GM18498 (cell line): ENCODE data around the gene CNST.
"Not testable (repeated sequence)": the region's sequence is repeated elsewhere in the genome, so short reads cannot be mapped to it uniquely, and the experiment has no call there.

Source experiments
- ATAC-seq: cut with Tn5 transposase; IDR thresholded peaks from one replicate; pipeline ENCODE4 v1.9.1; 2021; ENCODE audit warnings: mild to moderate bottlenecking, moderate library complexity; ENCODE audit not compliant: unreplicated experiment

CNST gene

GRCh38 chr1:246583448-246584185, 17.4 kb downstream of the CNST start:
- ATAC-seq, result no peak

DNA sequence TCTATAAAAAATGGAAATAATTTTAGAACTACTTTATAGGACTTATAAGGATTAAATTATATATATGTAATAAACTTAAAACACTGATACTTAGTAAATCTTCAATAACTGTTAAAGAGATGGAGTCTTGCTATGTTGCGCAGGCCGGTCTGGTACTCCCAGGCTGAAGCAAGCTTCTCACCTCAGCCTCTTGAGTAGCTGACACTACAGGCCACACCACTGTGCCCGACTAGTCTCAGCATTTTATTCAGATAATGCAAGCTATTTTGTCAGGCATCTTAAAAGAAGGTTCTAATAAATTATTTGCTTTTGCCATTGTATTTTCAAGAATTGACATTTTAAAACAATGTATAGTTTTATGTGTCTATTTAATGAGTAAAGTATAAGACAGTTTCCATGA, 20.8 kb downstream of the CNST start:
- no peak for ATAC-seq

DNA sequence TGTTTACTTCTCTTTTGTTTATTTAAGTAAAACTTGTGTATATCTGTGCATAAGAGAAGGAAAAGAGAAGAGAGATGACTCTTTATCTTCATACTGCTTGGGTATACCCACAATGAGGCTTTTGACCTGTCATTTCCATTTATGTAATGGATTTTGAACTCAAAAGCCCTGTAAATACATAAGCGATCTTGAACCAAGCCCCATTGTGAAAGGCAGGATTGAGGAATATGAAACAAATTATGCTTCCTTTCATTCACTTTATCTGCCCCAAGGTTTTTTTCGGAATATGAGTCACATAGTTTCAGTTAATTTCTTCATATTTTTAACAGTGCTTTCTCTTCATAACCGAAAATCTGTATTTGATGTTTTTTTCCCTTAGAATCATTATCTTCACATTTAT, 21.4 kb downstream of the CNST start:
- no peak for ATAC-seq

GRCh38 chr1:246588159-246588721, 22.0 kb downstream of the CNST start:
- no peak for ATAC-seq

DNA sequence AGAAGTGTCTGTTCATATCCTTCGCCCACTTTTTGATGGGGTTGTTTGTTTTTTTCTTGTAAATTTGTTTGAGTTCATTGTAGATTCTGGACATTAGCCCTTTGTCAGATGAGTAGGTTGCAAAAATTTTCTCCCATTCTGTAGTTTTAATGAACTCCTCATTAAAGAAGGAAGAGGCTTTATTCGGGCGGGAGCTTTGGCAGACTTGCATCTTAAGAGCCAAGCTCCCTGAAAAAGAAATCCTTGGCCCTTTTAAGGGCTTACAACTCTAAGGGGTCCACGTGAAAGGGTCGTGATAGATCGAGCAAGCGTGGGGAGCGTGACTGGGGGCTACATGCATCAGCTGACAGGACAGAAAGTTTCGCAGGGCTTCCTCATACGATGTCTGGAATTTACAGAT, 23.7 kb downstream of the CNST start:
- ATAC-seq, result not testable (repeated sequence)

- peak; percentile 41 for ATAC-seq
These were observed 24.8 kb downstream of the CNST start for GRCh38 chr1:246591047-246591446.

- ATAC-seq, result peak; percentile 98
These were observed 25.2 kb downstream of the CNST start for GRCh38 chr1:246591504-246591903.

- ATAC-seq, result peak; percentile 7
These were observed 25.7 kb downstream of the CNST start for GRCh38 chr1:246591958-246592357.

DNA sequence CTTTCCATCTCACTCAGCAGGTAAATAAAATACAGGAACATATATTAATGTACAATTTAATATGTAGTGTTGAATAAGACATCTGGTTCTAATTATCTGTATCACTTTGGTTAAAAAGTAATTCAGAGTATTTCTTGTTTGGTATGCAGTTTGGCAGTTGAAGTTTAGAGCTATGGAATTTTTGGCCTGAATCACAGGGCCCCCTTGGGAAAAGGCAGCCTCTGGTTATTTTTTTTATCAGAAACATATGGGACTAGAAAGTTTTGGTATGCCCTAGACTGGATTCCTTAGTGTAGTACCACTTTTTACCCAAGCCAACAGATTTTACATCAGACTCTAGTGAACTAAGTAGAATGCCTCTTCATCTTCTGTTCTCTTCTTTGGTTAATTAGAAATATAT, 26.4 kb downstream of the CNST start:
- no peak for ATAC-seq

DNA sequence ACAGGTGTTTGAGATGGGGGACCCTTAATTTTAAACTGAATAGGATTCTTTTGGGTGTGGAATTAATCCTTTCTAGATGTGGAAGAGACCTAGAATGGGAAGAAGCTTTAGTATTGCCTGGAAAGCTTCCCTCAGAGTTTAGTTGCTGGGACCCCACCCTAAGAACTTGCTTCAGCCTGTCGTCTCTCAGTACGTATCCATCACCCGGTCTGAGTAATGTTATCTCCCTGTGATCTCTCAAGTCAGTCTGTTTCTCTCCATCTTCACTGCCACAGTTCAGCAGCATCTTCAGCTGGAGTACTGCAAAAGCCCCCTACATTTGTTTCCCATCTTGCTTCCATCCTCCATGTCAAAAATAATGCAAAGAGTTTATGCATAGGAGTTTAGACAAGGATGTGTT, 28.9 kb downstream of the CNST start:
- no peak for ATAC-seq

DNA sequence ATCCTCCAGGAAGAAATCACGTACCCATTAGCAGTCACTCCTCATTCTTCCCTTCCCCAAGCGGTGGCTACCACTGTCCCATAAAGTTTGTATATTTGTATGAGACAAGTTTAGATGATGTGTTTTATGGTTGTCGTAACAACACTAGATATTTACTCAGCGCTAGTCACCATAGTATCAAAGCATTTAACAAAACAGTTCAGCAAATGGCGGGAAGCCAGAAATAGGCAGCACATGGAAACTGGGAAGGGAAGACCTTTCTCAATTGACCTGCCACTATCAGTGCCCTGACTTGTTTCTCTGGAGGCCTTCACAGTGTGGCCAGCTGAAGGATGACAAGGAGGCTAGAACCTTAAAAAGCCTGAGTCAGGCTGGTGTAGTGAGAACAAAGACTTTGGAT, 31.1 kb downstream of the CNST start:
- no peak for ATAC-seq

- ATAC-seq, result no peak
These were observed 31.7 kb downstream of the CNST start for GRCh38 chr1:246597971-246598370.

DNA sequence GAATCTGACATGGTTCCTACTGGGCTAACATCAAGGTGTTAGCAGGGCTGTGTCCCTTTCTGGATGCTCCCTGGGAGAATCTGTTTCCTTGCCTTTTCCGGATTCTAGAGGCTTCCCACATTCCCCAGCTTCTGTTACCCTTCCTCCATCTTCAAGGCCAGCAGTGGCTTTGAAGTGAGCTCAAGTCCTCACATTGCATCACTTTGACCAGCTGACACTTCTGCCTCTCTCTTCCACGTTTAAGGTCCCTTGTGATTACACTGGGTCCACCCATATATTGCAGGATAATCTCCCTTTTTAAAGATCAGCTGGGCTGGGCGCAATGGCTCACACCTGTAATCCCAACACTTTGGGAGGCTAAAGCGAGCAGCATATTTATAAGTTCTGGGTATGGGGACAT, 33.1 kb downstream of the CNST start:
- no peak for ATAC-seq

DNA sequence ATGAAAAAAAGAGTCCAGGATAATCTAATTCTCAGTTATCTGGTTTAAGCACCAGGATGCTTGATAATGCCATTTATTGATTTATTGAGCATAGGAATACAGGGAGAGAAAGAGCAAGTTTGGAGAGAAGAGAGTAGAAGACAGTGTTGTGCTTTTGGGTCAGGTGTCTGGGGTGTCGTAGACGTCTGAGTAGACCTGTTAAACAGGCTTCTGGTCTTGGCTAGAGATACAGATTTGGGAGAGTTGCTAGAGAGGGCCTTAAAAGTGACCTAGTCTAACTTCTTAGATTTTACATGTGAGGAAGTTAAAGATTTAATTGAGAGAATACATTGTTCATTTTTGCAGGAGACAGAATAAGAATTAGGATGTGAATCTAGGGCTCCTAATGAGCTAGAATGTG, 34.3 kb downstream of the CNST start:
- ATAC-seq, result no peak

DNA sequence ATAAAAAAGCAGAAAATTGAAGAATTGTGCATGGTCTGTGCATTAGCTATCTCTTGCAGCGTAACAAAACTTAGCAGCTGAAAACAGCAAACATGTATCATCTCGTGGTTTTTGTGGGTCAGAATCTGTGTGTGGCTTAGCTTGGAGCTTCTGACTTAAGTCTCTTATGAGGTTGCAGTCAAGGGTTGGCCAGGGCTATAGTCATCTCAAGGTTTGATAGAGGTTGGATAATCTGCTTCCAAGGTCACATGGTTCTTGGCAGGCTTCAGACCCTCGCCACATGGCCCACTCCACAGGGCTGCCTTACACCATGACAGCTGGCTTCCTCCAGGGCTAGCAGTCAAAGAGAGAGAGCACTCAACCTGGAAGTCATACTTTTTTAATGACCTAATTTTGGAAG, 35.9 kb downstream of the CNST start:
- no peak for ATAC-seq

- not testable (repeated sequence) for ATAC-seq
These were observed 39.0 kb downstream of the CNST start for GRCh38 chr1:246605231-246605630.

DNA sequence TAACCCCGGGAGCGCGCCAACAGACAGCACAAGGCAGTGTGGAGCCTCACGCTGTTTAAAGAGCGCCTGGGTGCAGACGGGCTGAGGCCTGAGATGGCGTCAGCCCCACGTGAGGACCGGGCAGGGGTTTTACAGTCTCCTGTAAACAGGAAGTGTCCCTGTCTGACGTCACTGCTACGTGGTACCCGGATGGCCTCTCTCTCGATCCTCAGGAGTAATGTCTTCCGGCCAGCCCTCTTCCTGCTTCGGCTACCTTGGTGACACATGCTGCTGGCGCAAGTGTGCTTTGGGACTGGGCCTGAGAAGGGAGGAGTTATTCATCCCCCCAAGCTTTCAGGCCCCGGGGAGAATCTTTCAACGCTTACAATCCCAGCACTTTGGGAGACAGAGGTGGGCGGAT, 41.2 kb downstream of the CNST start:
- ATAC-seq, result no peak

DNA sequence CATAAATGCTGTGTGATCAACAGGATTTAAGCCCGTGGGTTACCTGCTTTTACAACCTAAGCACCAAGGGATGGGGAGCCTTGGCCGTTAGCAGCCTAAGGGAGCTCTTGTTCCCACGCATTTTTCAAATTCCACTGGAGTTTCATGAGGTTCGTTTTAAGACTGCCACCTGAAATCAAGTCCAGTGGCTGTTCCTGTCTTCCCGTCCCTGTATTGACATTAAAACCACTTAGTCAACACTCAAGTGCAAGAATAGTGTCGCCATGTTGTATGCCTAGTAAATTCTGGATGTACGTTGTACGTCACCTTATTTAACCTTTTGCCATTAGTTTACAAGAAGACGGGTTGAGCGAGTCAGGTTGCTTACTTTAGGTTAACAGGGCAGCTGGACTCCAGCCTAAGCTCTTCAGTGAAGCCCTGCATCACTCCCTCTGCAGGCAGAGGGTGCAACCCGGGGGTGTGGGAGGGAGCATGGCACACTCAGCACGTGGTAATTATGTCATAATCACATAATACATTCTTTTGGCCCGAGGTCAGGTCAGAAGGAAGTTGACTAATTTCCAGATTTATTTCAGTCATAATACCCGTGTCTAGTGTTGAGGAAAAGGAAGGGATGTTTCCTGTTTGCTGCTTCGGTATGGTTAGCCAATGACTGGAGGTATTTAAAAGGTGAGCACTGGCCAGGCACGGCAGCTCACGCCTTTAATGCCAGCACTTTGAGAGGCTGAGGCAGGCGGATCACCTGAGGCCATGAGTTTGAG, 42.5 kb downstream of the CNST start:
- ATAC-seq, result peak; percentile 38

DNA sequence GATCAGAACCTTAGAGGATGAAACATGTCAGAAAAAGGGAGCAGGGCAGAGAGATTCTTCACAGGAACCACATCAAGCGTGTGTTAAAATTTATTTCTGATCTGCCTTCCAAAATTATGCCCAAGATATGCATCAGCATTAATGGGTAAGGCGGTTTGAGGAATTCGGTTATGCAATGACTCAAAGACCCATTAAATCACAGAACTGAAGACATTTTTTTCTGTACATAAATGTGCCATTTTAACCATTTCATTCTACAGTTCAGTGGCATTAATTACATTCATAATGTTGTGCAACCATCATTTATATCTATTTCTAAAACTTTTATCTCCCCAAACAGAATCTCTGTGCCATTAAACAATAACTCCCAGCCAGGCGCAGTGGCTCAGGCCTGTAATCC, 43.4 kb downstream of the CNST start:
- ATAC-seq, result no peak

DNA sequence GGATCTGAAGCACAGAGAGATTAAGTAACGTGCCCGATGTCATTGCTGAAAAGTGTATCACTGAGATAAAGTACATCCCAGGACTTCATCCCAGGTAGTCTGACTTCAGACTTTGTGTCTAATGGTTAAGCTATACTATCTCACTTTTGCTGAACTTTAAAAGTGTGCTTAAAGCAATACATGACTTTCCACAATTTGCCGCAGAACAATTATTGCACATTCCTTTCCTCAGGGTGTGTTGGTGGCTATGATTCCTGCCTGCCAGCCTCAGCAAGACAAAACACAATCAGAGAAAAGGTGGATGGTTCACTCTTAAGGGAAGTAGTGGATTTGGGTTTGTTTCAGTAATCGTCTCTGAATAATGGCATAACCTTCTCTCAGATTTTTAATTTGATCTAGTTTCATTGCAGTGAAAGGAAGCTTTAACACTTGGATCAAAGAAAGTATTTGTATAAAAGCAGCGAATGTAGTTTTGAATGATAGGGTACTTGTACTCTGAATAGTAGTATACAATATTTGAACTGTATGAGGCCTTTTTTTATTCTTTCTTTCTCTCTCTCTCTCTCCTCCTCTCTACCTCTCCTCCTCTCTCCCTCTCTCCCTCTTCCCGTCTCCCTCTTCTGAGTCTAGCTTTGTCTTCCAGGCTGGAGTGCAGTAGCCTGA, 47.0 kb downstream of the CNST start:
- no peak for ATAC-seq

GRCh38 chr1:246617156-246617555, 50.9 kb downstream of the CNST start:
- ATAC-seq, result no peak

DNA sequence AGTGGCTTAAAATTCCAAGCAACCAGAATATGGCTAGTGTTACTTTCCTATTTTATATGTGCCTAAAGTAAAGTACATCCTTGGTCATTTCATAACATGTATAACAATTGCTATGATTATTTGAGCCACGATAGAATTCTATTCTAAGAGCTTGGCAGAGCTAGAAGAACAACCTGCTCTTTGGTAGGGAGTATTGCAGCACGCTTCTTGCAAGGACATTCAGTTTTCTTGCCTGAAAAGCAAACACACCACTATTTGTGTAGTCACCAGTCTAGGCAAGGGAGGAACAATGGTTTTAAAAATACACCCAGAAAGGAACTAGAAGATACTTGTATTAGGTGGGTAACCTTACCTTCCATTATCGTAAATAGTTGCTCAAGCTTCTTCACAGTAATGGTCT, 51.5 kb downstream of the CNST start:
- ATAC-seq, result no peak
